Tibial nerve (tissue), 4 donors: ENCODE results near the gene CLMP. TPM values are rescaled to one million over a fixed set of nuclear protein-coding genes. Genes with fewer than 3 reads are reported as not detected.
A peak's percentile ranks its signal among the peaks of the same experiment; 100 is the strongest.

Source experiments
- DNase-seq, 2 donors: peaks; one replicate each; pipeline ENCODE4 v3.0.0-alpha.2; 2019; ENCODE audit warnings: low spot score in 2 of 2
- H3K27ac ChIP-seq, 4 donors: fragments of 200-600 bp; sonication (generic) in 3 of 4; one replicate each; pipeline ENCODE4 v1.5.1; 2017 to 2019; ENCODE audit warnings: mild to moderate bottlenecking in 1 of 4
- H3K27me3 ChIP-seq, 2 donors: fragments of 200-600 bp; sonication (generic) in 1 of 2; one replicate each; pipeline versions ENCODE4 v1.5.1 to v1.6.0; 2017 to 2019
- H3K36me3 ChIP-seq, 3 donors: fragments of 200-600 bp; sonication (generic); one replicate each; pipeline ENCODE4 v1.5.1; 2018 to 2019
- H3K4me1 ChIP-seq, 4 donors: fragments of 200-600 bp; sonication (generic) in 3 of 4; one replicate each; pipeline ENCODE4 v1.5.1; 2017 to 2019
- H3K4me3 ChIP-seq, 4 donors: fragments of 200-600 bp; sonication (generic) in 3 of 4; one replicate each; pipeline ENCODE4 v1.5.1; 2017 to 2019; ENCODE audit warnings: mild to moderate bottlenecking in 1 of 4, moderate library complexity in 1 of 4
- H3K9me3 ChIP-seq, 4 donors: fragments of 200-600 bp; sonication (generic) in 3 of 4; one replicate each; pipeline ENCODE4 v1.5.1; 2017 to 2019
- CTCF ChIP-seq, 5 experiments: fragments of 200-600 bp in 3 of 5; fragments of 450-650 bp in 2 of 5; sonication (generic) in 3 of 5; IDR thresholded peaks; one replicate each; pipeline ENCODE4 v1.5.1; 2016 to 2019; ENCODE audit warnings: antibody characterized with exemption in 5 of 5, mild to moderate bottlenecking in 3 of 5, moderate library complexity in 2 of 5
- EP300 ChIP-seq, 2 donors: sonication (generic); formaldehyde crosslinking; IDR thresholded peaks; one replicate each; pipeline ENCODE4 v1.6.1; 2017; ENCODE audit warnings: antibody characterized with exemption in 2 of 2, mild to moderate bottlenecking in 1 of 2
- POLR2A ChIP-seq, 2 donors: fragments of 450-650 bp; IDR thresholded peaks; one replicate each; pipeline ENCODE4 v1.6.1; 2017; ENCODE audit warnings: antibody characterized with exemption in 2 of 2, mild to moderate bottlenecking in 2 of 2, moderate library complexity in 2 of 2
- WGBS, 2 donors: methylation state at CpG; one replicate each; pipeline ENCODE4 v1.1.5; 2018; 5-methylcytosine and 5-hydroxymethylcytosine counted together
- total RNA-seq, 4 donors: library from RNA; depleted of rRNA; stranded (reverse); fragments of >200 nt; gene quantifications; one replicate each; pipeline ENCODE4 v1.1.0, GENCODE V29; 2016

Gene CLMP
- total RNA-seq, 4 donors from 2014 or later: 82.5 to 98.6 (median 89.7) TPM

- Histone ChIP-seq H3K36me3 (no peaks in the 10 kb centered on the region), H3K4me3 (peak overlapping the region in 1 of 4 donors; percentile 32), H3K4me1 (peaks cover 0 to 56% (median 2%) of the 10 kb centered on the region in 4 donors), H3K27ac (peak overlapping the region in 3 of 4 donors; percentile 46 to 74 (median 66)), H3K27me3 (peaks cover 0 to 19% of the 10 kb centered on the region in 2 donors), H3K9me3 (no peaks in the 10 kb centered on the region)
- no peak for TF ChIP-seq CTCF (IDR thresholded peaks at IDR 0.05)
- TF ChIP-seq POLR2A (IDR thresholded peaks at IDR 0.05): no peak
- DNase-seq: no peak
- 16% methylated on average over 5 of the region's 5 CpGs for WGBS, 2 donors
Measured at GRCh38 chr11:123188508-123189165, 6.4 kb downstream of the CLMP start.

- no peaks in the 10 kb centered on the region for H3K9me3 ChIP-seq
Measured at GRCh38 chr11:123187665-123188507, 7.2 kb downstream of the CLMP start.

GRCh38 chr11:123187248-123187647, 7.8 kb downstream of the CLMP start:
- TF ChIP-seq POLR2A (IDR thresholded peaks at IDR 0.05): no peak
- Histone ChIP-seq H3K27ac (peak overlapping the region in 3 of 4 donors; percentile 46 to 74 (median 66)), H3K27me3 (peaks cover 0 to 11% of the 10 kb centered on the region in 2 donors), H3K4me1 (peaks cover 0 to 48% (median 2%) of the 10 kb centered on the region in 4 donors), H3K9me3 (no peaks in the 10 kb centered on the region), H3K36me3 (no peaks in the 10 kb centered on the region), H3K4me3 (no peak overlapping the region)
- WGBS, 2 donors: 78 to 79% methylated on average over 4 of the region's 4 CpGs
- no peak for DNase-seq

More at GRCh38 chr11:123187665-123188507, 7.2 kb downstream of the CLMP start:
- no peaks in the 10 kb centered on the region for H3K36me3 ChIP-seq
- TF ChIP-seq CTCF (IDR thresholded peaks at IDR 0.05): no peak
- no peak for TF ChIP-seq EP300 (IDR thresholded peaks at IDR 0.05)
- TF ChIP-seq POLR2A (IDR thresholded peaks at IDR 0.05): no peak
- WGBS, 2 donors: 16 to 18% methylated on average over 17 of the region's 17 CpGs
- DNase-seq: no peak
- H3K27me3 ChIP-seq: peaks cover 0 to 17% of the 10 kb centered on the region in 2 donors
- peak overlapping the region in 1 of 4 donors; percentile 32 for H3K4me3 ChIP-seq
- H3K27ac ChIP-seq: peak overlapping the region in 3 of 4 donors; percentile 46 to 74 (median 66)
- peaks cover 0 to 54% (median 2%) of the 10 kb centered on the region in 4 donors for H3K4me1 ChIP-seq

GRCh38 chr11:123186286-123186685, 8.8 kb downstream of the CLMP start:
- H3K9me3 ChIP-seq: no peaks in the 10 kb centered on the region
- H3K4me1 ChIP-seq: peaks cover 0 to 47% (median 2%) of the 10 kb centered on the region in 4 donors
- no peak overlapping the region for H3K27ac ChIP-seq
- TF ChIP-seq CTCF (IDR thresholded peaks at IDR 0.05): no peak
- no peak for TF ChIP-seq POLR2A (IDR thresholded peaks at IDR 0.05)
- no peak for TF ChIP-seq EP300 (IDR thresholded peaks at IDR 0.05)
- no peak for DNase-seq
- H3K36me3 ChIP-seq: no peaks in the 10 kb centered on the region
- H3K27me3 ChIP-seq: peaks cover 0 to 2% of the 10 kb centered on the region in 2 donors
- 83 to 93% methylated on average over 8 of the region's 8 CpGs for WGBS, 2 donors
- no peak overlapping the region for H3K4me3 ChIP-seq

- H3K27ac ChIP-seq: no peak overlapping the region
- no peaks in the 10 kb centered on the region for H3K36me3 ChIP-seq
- no peaks in the 10 kb centered on the region for H3K9me3 ChIP-seq
- H3K4me1 ChIP-seq: peaks cover 0 to 49% (median 2%) of the 10 kb centered on the region in 4 donors
- TF ChIP-seq CTCF (IDR thresholded peaks at IDR 0.05) (no peak), POLR2A (IDR thresholded peaks at IDR 0.05) (no peak), EP300 (IDR thresholded peaks at IDR 0.05) (no peak)
- no peaks in the 10 kb centered on the region for H3K27me3 ChIP-seq
- no peak overlapping the region for H3K4me3 ChIP-seq
- DNase-seq: no peak
- WGBS, 2 donors: 64% methylated on average over 12 of the region's 12 CpGs
Measured at GRCh38 chr11:123185326-123185725, 9.7 kb downstream of the CLMP start.
